Upper lobe of left lung (tissue), 6 donors: ENCODE measurements around the gene CDC27. TPM values are rescaled to one million over a fixed set of nuclear protein-coding genes. Genes with fewer than 3 reads are reported as not detected.
"Not testable (repeated sequence)": the region's sequence is repeated elsewhere in the genome, so short reads cannot be mapped to it uniquely, and the experiment has no call there.

Source experiments
- ATAC-seq, 2 donors: fragments of 200-7000 bp; cut with Tn5 transposase; one replicate each; pipeline ENCODE4 v1.9.1; 2022; ENCODE audit warnings: mild to moderate bottlenecking in 2 of 2, moderate library complexity in 2 of 2; ENCODE audit not compliant: low FRiP score in 2 of 2
- DNase-seq, 2 donors: peaks; one replicate each; pipeline ENCODE4 v3.0.0-alpha.2; 2019 to 2020
- H3K27ac ChIP-seq, 4 donors: fragments of 200-600 bp; sonication (generic); one replicate each; pipeline ENCODE4 v1.5.1; 2016 to 2019
- H3K27me3 ChIP-seq, 4 donors: fragments of 200-600 bp; sonication (generic); one replicate each; pipeline ENCODE4 v1.5.1; 2017 to 2019
- H3K36me3 ChIP-seq, 4 donors: fragments of 200-600 bp; sonication (generic); one replicate each; pipeline ENCODE4 v1.5.1; 2016 to 2019
- H3K4me1 ChIP-seq, 4 donors: fragments of 200-600 bp; sonication (generic); one replicate each; pipeline ENCODE4 v1.5.1; 2018 to 2019
- H3K4me3 ChIP-seq, 4 donors: fragments of 200-600 bp; sonication (generic); one replicate each; pipeline ENCODE4 v1.5.1; 2017 to 2019; ENCODE audit warnings: mild to moderate bottlenecking in 2 of 4, moderate library complexity in 1 of 4
- H3K9me3 ChIP-seq, 4 donors: fragments of 200-600 bp; sonication (generic); one replicate each; pipeline ENCODE4 v1.5.1; 2018 to 2019
- EP300 ChIP-seq, 4 donors: sonication (generic); formaldehyde crosslinking; IDR thresholded peaks; one replicate each; pipeline ENCODE4 v1.5.1; 2017; ENCODE audit warnings: antibody characterized with exemption in 4 of 4, control low read depth in 2 of 4
- POLR2A ChIP-seq, 4 donors: fragments of 450-650 bp; IDR thresholded peaks; one replicate each; pipeline ENCODE4 v1.5.1; 2016 to 2017; ENCODE audit warnings: antibody characterized with exemption in 4 of 4, mild to moderate bottlenecking in 2 of 4
- POLR2AphosphoS5 ChIP-seq, 2 donors: sonication (generic); formaldehyde crosslinking; IDR thresholded peaks; one replicate each; pipeline ENCODE4 v1.5.1; 2017; ENCODE audit warnings: antibody characterized with exemption in 2 of 2
- WGBS, 2 donors: methylation state at CpG; one replicate each; pipeline ENCODE4 v1.1.5; 2017 to 2018; 5-methylcytosine and 5-hydroxymethylcytosine counted together
- total RNA-seq, 6 donors: library from RNA; depleted of rRNA in 4 of 6; stranded (reverse); fragments of >200 nt in 4 of 6; gene quantifications; one replicate each; pipeline versions ENCODE4 v1.1.0 to v1.2.1, GENCODE V29; 2016 to 2021
- TF ChIP-seq, protein P1 (sequence below), 6 experiments: fragments of 450-650 bp in 4 of 6; fragments of 200-600 bp in 2 of 6; sonication (generic) in 2 of 6; IDR thresholded peaks; one replicate each; pipeline ENCODE4 v1.5.1; 2016 to 2019; ENCODE audit warnings: antibody characterized with exemption in 6 of 6
- donor health status: DM: no; HTN: no; CAD: no; lungs with moderate emphysema.
- donor health status: DM: no; HTN: yes; CAD: no; lungs with severe emphysema.

The CDC27 gene
- total RNA-seq, 6 donors from 2014 or later = 40.3 to 74.8 (median 55.1) TPM

DNA sequence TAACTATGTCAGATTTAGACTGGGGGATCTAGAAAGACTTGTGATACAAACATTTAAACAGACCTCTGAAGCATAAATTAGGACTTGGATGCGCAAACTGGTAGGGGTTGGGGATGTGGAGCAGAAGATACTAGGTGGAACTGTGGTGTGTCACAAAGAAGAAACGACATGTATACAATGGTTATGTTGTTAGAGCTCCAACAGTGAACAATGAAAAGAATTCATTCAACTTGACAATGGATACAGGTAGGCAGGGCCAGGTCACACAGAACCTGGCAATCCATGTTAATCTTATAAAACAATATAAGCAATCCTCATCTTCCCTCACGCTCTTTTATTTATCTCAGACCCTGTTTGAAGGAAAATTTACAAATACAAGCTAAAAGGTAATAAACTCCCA is 102.0 kb downstream of the CDC27 start:
- H3K36me3 ChIP-seq = no peaks in the 10 kb centered on the region
- H3K4me1 ChIP-seq = peaks cover 0 to 7% (median 0%) of the 10 kb centered on the region in 4 donors
- no peak for DNase-seq
- no peak for TF ChIP-seq EP300 (IDR thresholded peaks at IDR 0.05)
- no peak for TF ChIP-seq POLR2A (IDR thresholded peaks at IDR 0.05)
- TF ChIP-seq POLR2AphosphoS5 (IDR thresholded peaks at IDR 0.05) = no peak
- TF ChIP-seq, protein P1, sequence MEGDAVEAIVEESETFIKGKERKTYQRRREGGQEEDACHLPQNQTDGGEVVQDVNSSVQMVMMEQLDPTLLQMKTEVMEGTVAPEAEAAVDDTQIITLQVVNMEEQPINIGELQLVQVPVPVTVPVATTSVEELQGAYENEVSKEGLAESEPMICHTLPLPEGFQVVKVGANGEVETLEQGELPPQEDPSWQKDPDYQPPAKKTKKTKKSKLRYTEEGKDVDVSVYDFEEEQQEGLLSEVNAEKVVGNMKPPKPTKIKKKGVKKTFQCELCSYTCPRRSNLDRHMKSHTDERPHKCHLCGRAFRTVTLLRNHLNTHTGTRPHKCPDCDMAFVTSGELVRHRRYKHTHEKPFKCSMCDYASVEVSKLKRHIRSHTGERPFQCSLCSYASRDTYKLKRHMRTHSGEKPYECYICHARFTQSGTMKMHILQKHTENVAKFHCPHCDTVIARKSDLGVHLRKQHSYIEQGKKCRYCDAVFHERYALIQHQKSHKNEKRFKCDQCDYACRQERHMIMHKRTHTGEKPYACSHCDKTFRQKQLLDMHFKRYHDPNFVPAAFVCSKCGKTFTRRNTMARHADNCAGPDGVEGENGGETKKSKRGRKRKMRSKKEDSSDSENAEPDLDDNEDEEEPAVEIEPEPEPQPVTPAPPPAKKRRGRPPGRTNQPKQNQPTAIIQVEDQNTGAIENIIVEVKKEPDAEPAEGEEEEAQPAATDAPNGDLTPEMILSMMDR (IDR thresholded peaks at IDR 0.05) = no peak
- H3K9me3 ChIP-seq = no peaks in the 10 kb centered on the region
- WGBS, 2 donors = 93 to 95% methylated on average over 3 of the region's 3 CpGs
- no peak overlapping the region for H3K27ac ChIP-seq
- no peaks in the 10 kb centered on the region for H3K27me3 ChIP-seq
- ATAC-seq = no peak
- H3K4me3 ChIP-seq = no peak overlapping the region

DNA sequence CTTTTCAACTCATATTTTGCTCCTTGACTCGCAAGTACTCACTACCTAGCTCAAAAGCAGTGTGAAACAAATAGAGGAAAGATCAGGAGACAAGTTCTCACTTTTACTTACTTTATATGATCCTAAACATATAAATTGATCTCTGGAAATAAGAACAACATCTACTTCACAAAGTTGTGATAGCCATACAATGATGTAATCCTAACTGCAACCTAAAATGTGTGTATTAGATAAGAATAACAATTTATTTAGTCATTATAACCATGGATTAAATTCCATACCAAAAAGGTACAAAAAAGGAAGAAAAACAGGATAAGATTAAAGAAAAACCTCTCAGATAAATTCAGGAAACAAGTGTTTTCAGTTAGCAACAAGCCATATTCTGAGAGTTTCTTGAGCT is 103.4 kb downstream of the CDC27 start:
- TF ChIP-seq, protein P1 (IDR thresholded peaks at IDR 0.05) = no peak
- TF ChIP-seq POLR2A (IDR thresholded peaks at IDR 0.05) = no peak
- no peak for DNase-seq
- Histone ChIP-seq H3K9me3 (no peaks in the 10 kb centered on the region), H3K36me3 (peaks cover 0 to 6% (median 1%) of the 10 kb centered on the region in 4 donors), H3K4me1 (peaks cover 0 to 7% (median 0%) of the 10 kb centered on the region in 4 donors), H3K27ac (no peak overlapping the region), H3K27me3 (no peaks in the 10 kb centered on the region), H3K4me3 (no peak overlapping the region)
- no peak for ATAC-seq
- WGBS, 2 donors = 90 to 97% methylated on average over 1 of the region's 1 CpG

DNA sequence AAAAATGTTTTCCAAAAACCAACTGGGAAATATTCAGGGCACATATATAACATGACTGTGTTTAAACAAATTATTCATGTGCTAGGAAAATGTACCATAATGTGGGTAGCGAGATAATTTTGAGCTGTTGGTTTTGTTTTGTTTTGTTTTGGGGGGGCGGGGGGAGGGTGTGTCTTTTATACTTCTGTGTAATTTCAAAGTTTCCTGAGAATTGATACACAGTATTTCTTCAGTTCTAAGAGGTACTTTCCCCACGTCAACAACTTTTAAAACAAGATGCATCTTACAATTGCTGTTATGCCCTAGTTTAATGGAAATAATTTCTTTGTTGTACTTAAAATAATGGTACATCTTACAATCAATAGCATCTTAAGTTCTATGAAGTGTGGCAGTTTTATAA is 110.3 kb downstream of the CDC27 start:
- no peaks in the 10 kb centered on the region for H3K9me3 ChIP-seq
- no peaks in the 10 kb centered on the region for H3K27me3 ChIP-seq
- DNase-seq = no peak
- 85 to 99% methylated on average over 3 of the region's 3 CpGs for WGBS, 2 donors
- TF ChIP-seq, protein P1 (IDR thresholded peaks at IDR 0.05) = no peak
- no peak for TF ChIP-seq POLR2A (IDR thresholded peaks at IDR 0.05)
- no peak for TF ChIP-seq EP300 (IDR thresholded peaks at IDR 0.05)
- no peak for TF ChIP-seq POLR2AphosphoS5 (IDR thresholded peaks at IDR 0.05)
- peaks cover 0 to 6% (median 1%) of the 10 kb centered on the region in 4 donors for H3K36me3 ChIP-seq
- H3K27ac ChIP-seq = no peak overlapping the region
- ATAC-seq = no peak
- no peaks in the 10 kb centered on the region for H3K4me1 ChIP-seq
- H3K4me3 ChIP-seq = no peak overlapping the region

DNA sequence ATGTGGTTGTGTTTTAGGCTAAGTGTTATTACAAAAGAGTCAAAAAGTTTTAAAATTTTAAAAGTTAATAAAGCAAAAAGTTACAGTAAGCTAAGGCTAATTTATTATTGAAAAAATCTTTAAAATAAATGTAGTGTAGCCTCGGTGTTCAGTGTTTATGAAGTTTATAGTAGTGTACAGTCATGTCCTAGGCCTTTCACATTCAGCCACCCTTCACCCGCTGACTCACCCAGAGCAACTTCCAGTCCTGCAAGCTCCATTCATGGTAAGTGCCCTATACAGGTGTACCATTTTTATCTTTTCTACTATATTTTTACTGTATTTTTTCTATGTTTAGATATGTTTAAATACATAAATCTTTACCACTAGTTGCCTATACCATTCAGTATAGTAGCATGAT is 111.5 kb downstream of the CDC27 start:
- no peaks in the 10 kb centered on the region for H3K9me3 ChIP-seq
- H3K4me1 ChIP-seq = no peaks in the 10 kb centered on the region
- H3K27me3 ChIP-seq = no peaks in the 10 kb centered on the region
- ATAC-seq (no peak), DNase-seq (no peak)
- H3K27ac ChIP-seq = no peak overlapping the region
- TF ChIP-seq POLR2A (IDR thresholded peaks at IDR 0.05) (no peak), POLR2AphosphoS5 (IDR thresholded peaks at IDR 0.05) (no peak), EP300 (IDR thresholded peaks at IDR 0.05) (no peak)
- TF ChIP-seq, protein P1 (IDR thresholded peaks at IDR 0.05) = no peak
- H3K36me3 ChIP-seq = peaks cover 0 to 6% (median 1%) of the 10 kb centered on the region in 4 donors
- WGBS, 2 donors = 92 to 93% methylated on average over 2 of the region's 2 CpGs
- H3K4me3 ChIP-seq = no peak overlapping the region

DNA sequence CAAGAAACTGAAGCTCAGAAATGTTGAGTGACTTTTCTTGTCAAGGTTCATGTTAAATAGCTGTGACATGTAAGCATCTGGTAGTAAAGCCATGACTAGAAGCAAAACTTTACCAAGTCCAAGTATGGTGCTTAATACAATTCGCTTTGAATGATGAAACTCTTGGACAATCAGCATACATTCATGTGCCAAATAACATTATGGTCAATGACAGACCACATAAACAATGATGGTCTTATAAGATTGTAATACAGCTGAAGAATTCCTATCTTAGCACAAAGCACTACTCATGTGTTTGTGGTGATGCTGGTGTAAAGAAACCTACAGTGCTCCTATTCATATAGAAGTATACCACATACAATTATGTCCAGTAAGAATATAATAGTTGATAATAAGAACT is 112.9 kb downstream of the CDC27 start:
- no peak for ATAC-seq
- DNase-seq = no peak
- H3K4me1 ChIP-seq = peaks cover 0 to 2% (median under 1%) of the 10 kb centered on the region in 4 donors
- TF ChIP-seq POLR2A (IDR thresholded peaks at IDR 0.05) = no peak
- TF ChIP-seq POLR2AphosphoS5 (IDR thresholded peaks at IDR 0.05) = no peak
- TF ChIP-seq EP300 (IDR thresholded peaks at IDR 0.05) = no peak
- TF ChIP-seq, protein P1 (IDR thresholded peaks at IDR 0.05) = no peak
- H3K4me3 ChIP-seq = no peak overlapping the region
- H3K27me3 ChIP-seq = no peaks in the 10 kb centered on the region
- 71 to 89% methylated on average over 1 of the region's 1 CpG for WGBS, 2 donors
- H3K36me3 ChIP-seq = no peaks in the 10 kb centered on the region
- H3K27ac ChIP-seq = no peak overlapping the region
- H3K9me3 ChIP-seq = no peaks in the 10 kb centered on the region

DNA sequence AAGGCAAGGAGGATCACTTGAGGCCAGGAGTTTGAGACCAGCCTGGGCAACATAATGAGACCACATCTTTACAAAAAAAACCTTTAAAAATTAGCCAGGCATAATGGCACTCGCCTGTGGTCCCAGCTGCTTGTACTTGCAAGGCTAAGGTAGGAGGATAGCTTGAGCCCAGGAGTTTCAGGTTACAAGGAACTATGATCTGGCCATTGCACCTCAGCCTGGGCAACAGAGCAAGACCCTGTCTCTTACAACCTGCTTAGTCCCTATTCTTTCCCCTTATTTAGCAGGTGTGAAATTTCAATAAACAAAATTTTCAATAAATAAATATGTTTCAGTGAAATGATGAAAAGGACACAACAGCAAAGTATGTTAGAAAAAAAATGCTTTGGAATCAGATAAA is 114.7 kb downstream of the CDC27 start:
- H3K27me3 ChIP-seq, H3K36me3 ChIP-seq, H3K9me3 ChIP-seq, H3K4me3 ChIP-seq, DNase-seq, H3K27ac ChIP-seq, ATAC-seq: not testable (repeated sequence)
- H3K4me1 ChIP-seq = peaks cover 0 to 15% (median 8%) of the 10 kb centered on the region in 4 donors
- WGBS, 2 donors = 72 to 80% methylated on average over 1 of the region's 1 CpG

DNA sequence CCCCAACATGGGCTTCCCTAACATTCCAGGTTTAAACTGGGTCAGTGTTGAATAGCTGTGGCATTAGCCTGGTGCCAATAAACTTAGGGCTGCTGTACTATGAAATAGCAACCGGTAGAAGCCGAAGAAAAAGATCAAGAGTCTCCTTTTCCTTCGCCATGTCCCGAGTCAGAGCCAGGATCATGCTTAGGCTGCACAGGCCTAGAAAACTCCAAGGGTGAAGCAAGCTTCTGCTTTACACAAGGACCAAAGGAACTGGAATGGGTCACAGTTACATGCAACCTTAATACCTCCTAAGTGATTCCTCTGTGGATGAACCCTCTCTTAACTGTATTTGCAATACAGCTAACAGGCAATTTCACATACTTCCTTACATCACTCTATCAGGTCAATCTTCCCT is 115.5 kb downstream of the CDC27 start:
- not testable (repeated sequence) for H3K9me3 ChIP-seq, H3K4me3 ChIP-seq, ATAC-seq, H3K27ac ChIP-seq, H3K27me3 ChIP-seq, H3K36me3 ChIP-seq, DNase-seq
- H3K4me1 ChIP-seq = peaks cover 0 to 15% (median 8%) of the 10 kb centered on the region in 4 donors
- whole genome bisulfite sequencing, 2 donors = 86 to 95% methylated on average over 4 of the region's 4 CpGs
